Measurements from ENCODE around the gene SNX27.

Gene SNX27

GRCh38 chr1:151619489-151620093 is 7.7 kb downstream of the SNX27 start:
- TF ChIP-seq PKNOX1 (IDR thresholded peaks at IDR 0.05): no peak
- TF ChIP-seq FOXM1 (IDR thresholded peaks at IDR 0.05; ENCODE audit: borderline replicate concordance): no peak
- no peak for TF ChIP-seq TARDBP (IDR thresholded peaks at IDR 0.05)
- no peak for TF ChIP-seq ZNF384 (IDR thresholded peaks at IDR 0.05)
- TF ChIP-seq BHLHE40 (IDR thresholded peaks at IDR 0.05; ENCODE audit: borderline replicate concordance): no peak
- TF ChIP-seq SUZ12 (IDR thresholded peaks at IDR 0.05): no peak
- TF ChIP-seq L3MBTL2 (conservative IDR thresholded peaks at IDR 0.05): no peak
- ChIA-PET CTCF (interaction anchor here (0.8 to 1.6 kb wide), 4 partner anchors 11 to 115 kb away, joined by 3 to 6 read pairs (median 6); no protein-coding TSS in a partner anchor), POLR2A (interaction anchor here (0.7 to 1.5 kb wide), 7 partner anchors 9 to 160 kb away, joined by 3 to 7 read pairs (median 5); partner anchors contain the start of genes CGN, POGZ, SNX27 and TUFT1)
- no peak for DNase-seq (ENCODE audit: extremely low spot score)

DNA sequence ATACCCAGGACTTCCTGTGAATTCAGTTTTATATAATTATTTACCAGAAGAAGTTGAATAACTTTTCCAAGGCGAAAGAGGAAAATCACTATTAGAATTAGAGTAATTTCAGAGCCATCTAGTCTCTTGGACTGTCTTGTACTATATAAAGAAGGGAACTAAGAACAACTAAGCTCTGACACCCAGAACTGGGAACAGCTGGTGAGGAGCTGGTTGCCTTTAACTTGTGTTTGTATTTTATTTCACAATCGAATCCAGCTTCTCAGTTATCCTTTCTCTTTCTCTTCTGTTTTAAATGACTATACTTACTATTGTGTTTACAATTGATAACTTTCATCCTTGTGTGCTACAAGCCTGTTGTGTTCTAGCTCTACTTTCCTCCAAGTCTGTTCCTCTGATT is 8.4 kb downstream of the SNX27 start:
- ChIA-PET POLR2A (interaction anchor here (0.7 to 1.5 kb wide), 7 partner anchors 9 to 161 kb away, joined by 3 to 7 read pairs (median 5); partner anchors contain the start of genes CGN, POGZ, SNX27 and TUFT1), CTCF (interaction anchor here (0.8 to 1.6 kb wide), 4 partner anchors 10 to 114 kb away, joined by 3 to 6 read pairs (median 6); no protein-coding TSS in a partner anchor)
- TF ChIP-seq FOXA1 (IDR thresholded peaks at IDR 0.05): no peak
- no peak for TF ChIP-seq FOXM1 (IDR thresholded peaks at IDR 0.05; ENCODE audit: borderline replicate concordance)
- TF ChIP-seq FOXK2 (IDR thresholded peaks at IDR 0.05): no peak
- TF ChIP-seq CTBP1 (IDR thresholded peaks at IDR 0.05; ENCODE audit: borderline replicate concordance): no peak
- TF ChIP-seq L3MBTL2 (conservative IDR thresholded peaks at IDR 0.05): no peak
- TF ChIP-seq HDGF (IDR thresholded peaks at IDR 0.05; ENCODE audit: borderline replicate concordance): no peak
- no peak for TF ChIP-seq PKNOX1 (IDR thresholded peaks at IDR 0.05)
- TF ChIP-seq ZNF384 (IDR thresholded peaks at IDR 0.05): no peak
- no peak for TF ChIP-seq SP1 (IDR thresholded peaks at IDR 0.05)
- TF ChIP-seq BHLHE40 (IDR thresholded peaks at IDR 0.05; ENCODE audit: borderline replicate concordance): no peak
- no peak for DNase-seq (ENCODE audit: extremely low spot score)

- DNase-seq (ENCODE audit: extremely low spot score): no peak
- ChIA-PET CTCF (interaction anchor here (0.8 kb wide), 1 partner anchor 28 kb away, joined by 3 read pairs; no protein-coding TSS in a partner anchor), POLR2A (interaction anchor here (1.3 kb wide), 1 partner anchor 9 kb away, joined by 3 read pairs; no protein-coding TSS in a partner anchor)
- TF ChIP-seq PKNOX1 (IDR thresholded peaks at IDR 0.05) (no peak), CTBP1 (IDR thresholded peaks at IDR 0.05; ENCODE audit: borderline replicate concordance) (no peak), ZNF384 (IDR thresholded peaks at IDR 0.05) (no peak), HDGF (IDR thresholded peaks at IDR 0.05; ENCODE audit: borderline replicate concordance) (no peak), LEF1 (IDR thresholded peaks at IDR 0.05; ENCODE audit: borderline replicate concordance) (no peak), TARDBP (IDR thresholded peaks at IDR 0.05) (no peak), BHLHE40 (IDR thresholded peaks at IDR 0.05; ENCODE audit: borderline replicate concordance) (no peak), L3MBTL2 (conservative IDR thresholded peaks at IDR 0.05) (no peak), FOXM1 (IDR thresholded peaks at IDR 0.05; ENCODE audit: borderline replicate concordance) (no peak), ELF4 (IDR thresholded peaks at IDR 0.05) (no peak), SUZ12 (IDR thresholded peaks at IDR 0.05) (no peak), FOXA1 (IDR thresholded peaks at IDR 0.05) (no peak), SP1 (IDR thresholded peaks at IDR 0.05) (no peak), ARNT (IDR thresholded peaks at IDR 0.05) (no peak)
These were observed 9.5 kb downstream of the SNX27 start for GRCh38 chr1:151621351-151621750.

- TF ChIP-seq HDGF (IDR thresholded peaks at IDR 0.05; ENCODE audit: borderline replicate concordance) (no peak), BHLHE40 (IDR thresholded peaks at IDR 0.05; ENCODE audit: borderline replicate concordance) (no peak), FOXK2 (IDR thresholded peaks at IDR 0.05) (no peak), PKNOX1 (IDR thresholded peaks at IDR 0.05) (no peak), FOXM1 (IDR thresholded peaks at IDR 0.05; ENCODE audit: borderline replicate concordance) (no peak), ARNT (IDR thresholded peaks at IDR 0.05) (no peak), ZNF384 (IDR thresholded peaks at IDR 0.05) (no peak), SUZ12 (IDR thresholded peaks at IDR 0.05) (no peak), L3MBTL2 (conservative IDR thresholded peaks at IDR 0.05) (no peak), FOXA1 (IDR thresholded peaks at IDR 0.05) (no peak), SP1 (IDR thresholded peaks at IDR 0.05) (no peak), LEF1 (IDR thresholded peaks at IDR 0.05; ENCODE audit: borderline replicate concordance) (no peak), NFRKB (IDR thresholded peaks at IDR 0.05) (no peak), ELF4 (IDR thresholded peaks at IDR 0.05) (no peak)
- POLR2A ChIA-PET: no interaction called here
- DNase-seq (ENCODE audit: extremely low spot score): no peak
- CTCF ChIA-PET: no interaction called here
These were observed 12.9 kb downstream of the SNX27 start for GRCh38 chr1:151624783-151625182.

DNA sequence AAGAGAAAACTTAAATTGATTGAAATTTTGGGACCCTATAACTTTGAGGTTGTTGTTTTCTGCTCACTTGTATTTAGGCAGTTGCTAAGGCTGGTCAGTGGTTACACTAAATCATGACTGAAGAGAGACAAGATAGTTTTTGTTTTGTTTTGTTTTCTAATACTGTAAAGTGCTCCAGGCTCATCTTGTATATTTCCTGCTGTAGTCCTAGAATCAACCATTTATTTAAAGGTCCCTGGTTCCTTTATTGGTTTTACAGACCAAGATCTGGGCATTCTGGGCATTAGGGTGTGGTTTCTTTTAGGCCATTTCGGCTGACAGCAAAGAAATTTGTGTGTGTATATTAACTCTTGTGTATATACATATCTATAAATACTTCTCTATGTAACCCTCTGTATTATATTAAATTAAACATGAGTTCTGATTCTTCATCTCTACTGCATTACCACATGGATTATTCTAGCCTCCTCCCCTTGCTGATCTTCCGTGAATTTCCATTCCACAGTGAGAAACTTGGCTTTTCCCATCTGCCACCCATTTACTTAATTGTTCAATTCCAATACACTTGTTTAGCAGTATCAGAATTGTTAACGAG is 15.0 kb downstream of the SNX27 start:
- POLR2A ChIA-PET: no interaction called here
- DNase-seq (ENCODE audit: extremely low spot score): no peak
- CTCF ChIA-PET: no interaction called here
- TF ChIP-seq HDGF (IDR thresholded peaks at IDR 0.05; ENCODE audit: borderline replicate concordance) (no peak), FOXK2 (IDR thresholded peaks at IDR 0.05) (no peak), NFRKB (IDR thresholded peaks at IDR 0.05) (no peak), ELF4 (IDR thresholded peaks at IDR 0.05) (no peak), TARDBP (IDR thresholded peaks at IDR 0.05) (no peak), FOXA1 (IDR thresholded peaks at IDR 0.05) (no peak), L3MBTL2 (conservative IDR thresholded peaks at IDR 0.05) (no peak), BHLHE40 (IDR thresholded peaks at IDR 0.05; ENCODE audit: borderline replicate concordance) (no peak), LEF1 (IDR thresholded peaks at IDR 0.05; ENCODE audit: borderline replicate concordance) (no peak), CTBP1 (IDR thresholded peaks at IDR 0.05; ENCODE audit: borderline replicate concordance) (no peak), ZNF384 (IDR thresholded peaks at IDR 0.05) (no peak), SP1 (IDR thresholded peaks at IDR 0.05) (no peak), SUZ12 (IDR thresholded peaks at IDR 0.05) (no peak), PKNOX1 (IDR thresholded peaks at IDR 0.05) (no peak), ARNT (IDR thresholded peaks at IDR 0.05) (no peak), FOXM1 (IDR thresholded peaks at IDR 0.05; ENCODE audit: borderline replicate concordance) (no peak)
